GM19438 (cell line): ENCODE data around the gene EID2.

ENCODE experiments used
- ATAC-seq: cut with Tn5 transposase; IDR thresholded peaks from one replicate; pipeline ENCODE4 v1.9.1; 2021; ENCODE audit warnings: low read depth; ENCODE audit not compliant: unreplicated experiment

EID2 gene

GRCh38 chr19:39539518-39540332 is at the start of gene EID2:
EID2 (minus strand) TSS chr19:39540161; CDS start chr19:39540079, 82 bp downstream.
- no peak for ATAC-seq

GRCh38 chr19:39588066-39588465 is 48.1 kb upstream of the EID2 start:
- ATAC-seq: no peak

GRCh38 chr19:39587496-39587895 is 47.5 kb upstream of the EID2 start:
- ATAC-seq: no peak

GRCh38 chr19:39582891-39583625 is 43.1 kb upstream of the EID2 start:
- no peak for ATAC-seq

GRCh38 chr19:39582442-39582841 is 42.5 kb upstream of the EID2 start:
- no peak for ATAC-seq

- ATAC-seq: no peak
Measured at GRCh38 chr19:39568604-39569003, 28.6 kb upstream of the EID2 start.

GRCh38 chr19:39566064-39566463 is 26.1 kb upstream of the EID2 start:
- no peak for ATAC-seq

- ATAC-seq: no peak
Measured at GRCh38 chr19:39563408-39563807, 23.4 kb upstream of the EID2 start.

GRCh38 chr19:39558624-39559117 is 18.7 kb upstream of the EID2 start:
- ATAC-seq: no peak

GRCh38 chr19:39557811-39558623 is 18.1 kb upstream of the EID2 start:
- no peak for ATAC-seq

GRCh38 chr19:39555883-39556282 is 15.9 kb upstream of the EID2 start:
- no peak for ATAC-seq

GRCh38 chr19:39554701-39555311 is 14.8 kb upstream of the EID2 start:
- ATAC-seq: no peak

- ATAC-seq: no peak
Measured at GRCh38 chr19:39553082-39553652, 13.2 kb upstream of the EID2 start.

GRCh38 chr19:39550197-39550596 is 10.2 kb upstream of the EID2 start:
- ATAC-seq: no peak

GRCh38 chr19:39546599-39546998 is 6.6 kb upstream of the EID2 start:
- ATAC-seq: no peak

- ATAC-seq: no peak
Measured at GRCh38 chr19:39544911-39545310, 5.0 kb upstream of the EID2 start.

GRCh38 chr19:39544226-39544903 is 4.4 kb upstream of the EID2 start:
- ATAC-seq: no peak

GRCh38 chr19:39543477-39543857 is 3.5 kb upstream of the EID2 start:
- no peak for ATAC-seq

- ATAC-seq: no peak
Measured at GRCh38 chr19:39542206-39542605, 2.2 kb upstream of the EID2 start.

- ATAC-seq: no peak
Measured at GRCh38 chr19:39540333-39540673, 342 bp upstream of the EID2 start.
